GM12878 (cell line): Measurements from ENCODE around the gene ACYP1. TPM values are rescaled to one million over a fixed set of nuclear protein-coding genes. Genes with fewer than 3 reads are reported as not detected.
A peak's percentile ranks its signal among the peaks of the same experiment; 100 is the strongest.

ENCODE experiments used
- ATAC-seq: fragments of 200-7000 bp; cut with Tn5 transposase; 3 replicates; pipeline ENCODE4 v1.9.1; 2020; ENCODE audit warnings: mild to moderate bottlenecking, moderate library complexity
- BruUV-seq: library from RNA; stranded (reverse); fragments of 400-500 nt; replicated peaks from 2 replicates; lab custom pipeline; 2021; lab: Mats Ljungman, UMichigan
- CTCF ChIA-PET: fragments of 300-600 bp; sonication (Branson Sonifier 250); formaldehyde crosslinking; extraction: SDS; loops from one replicate; lab custom pipeline; 2021; ENCODE audit warnings: inconsistent platforms; lab: Yijun Ruan, JAX
- POLR2A ChIA-PET: fragments of 350-600 bp; formaldehyde crosslinking; extraction: SDS; loops from one replicate; lab custom pipeline; 2021; ENCODE audit warnings: inconsistent platforms; lab: Charles Lee
- RAD21 ChIA-PET: fragments of 300-600 bp; sonication (Branson Sonifier 250); formaldehyde crosslinking; loops from one replicate; lab custom pipeline; 2023; ENCODE audit warnings: antibody characterized with exemption; ENCODE audit not compliant: unreplicated experiment; lab: Charles Lee
- SMC1A ChIA-PET: fragments of 300-600 bp; sonication (Branson Sonifier 250); formaldehyde crosslinking; loops from one replicate; lab custom pipeline; 2023; ENCODE audit not compliant: unreplicated experiment, uncharacterized antibody; lab: Charles Lee
- DNase-seq: peaks from one replicate; pipeline ENCODE4 v3.0.0-alpha.2; 2011; ENCODE audit warnings: low read depth, low spot score
- FAIRE-seq: peaks from 3 replicates; lab custom pipeline; 2011; peaks lifted over from hg19 to GRCh38; lab: Jason Lieb, UNC
- H2AFZ ChIP-seq: 2 replicates; pipeline ENCODE4 v1.6.0; 2011; ENCODE audit warnings: low read depth, low read length, control low read depth; ENCODE audit not compliant: control insufficient read depth
- H3K27ac ChIP-seq: 2 replicates; pipeline ENCODE4 v1.5.1; 2011; ENCODE audit warnings: control low read depth; ENCODE audit not compliant: control insufficient read depth, insufficient read depth
- H3K27me3 ChIP-seq, 2 experiments: replicated peaks in 1 of 2; 2 replicates each; pipeline versions ENCODE4 v1.6.0 to v1.6.1; 2011; ENCODE audit warnings: low read length in 1 of 2; ENCODE audit not compliant: control insufficient read depth in 2 of 2, insufficient read depth in 2 of 2
- H3K36me3 ChIP-seq, 2 experiments: 2 replicates each; pipeline ENCODE4 v1.5.1; 2011; ENCODE audit warnings: low read length in 1 of 2; ENCODE audit not compliant: control insufficient read depth in 2 of 2, insufficient read depth in 2 of 2
- H3K4me1 ChIP-seq: 2 replicates; pipeline ENCODE4 v1.6.1; 2011; ENCODE audit warnings: mild to moderate bottlenecking, low read length, moderate library complexity, mixed read lengths; ENCODE audit not compliant: control insufficient read depth, insufficient read depth
- H3K4me2 ChIP-seq: 2 replicates; pipeline ENCODE4 v1.6.0; 2011; ENCODE audit warnings: control low read depth; ENCODE audit not compliant: control insufficient read depth, insufficient read depth
- H3K4me3 ChIP-seq: fragments of 200-600 bp; sonication (generic); 2 replicates; pipeline ENCODE4 v1.5.1; 2016
- H3K79me2 ChIP-seq: 2 replicates; pipeline ENCODE4 v1.6.0; 2011; ENCODE audit warnings: low read length; ENCODE audit not compliant: control insufficient read depth, insufficient read depth
- H3K9ac ChIP-seq: 2 replicates; pipeline ENCODE4 v1.8.0; 2011; ENCODE audit warnings: low read length, control low read depth, mixed read lengths; ENCODE audit not compliant: control insufficient read depth, insufficient read depth
- H3K9me3 ChIP-seq: replicated peaks from 3 replicates; pipeline ENCODE4 v1.5.1; 2011; ENCODE audit warnings: mild to moderate bottlenecking, low read length; ENCODE audit not compliant: control insufficient read depth, insufficient read depth
- H4K20me1 ChIP-seq: 2 replicates; pipeline ENCODE4 v1.6.0; 2011; ENCODE audit not compliant: control insufficient read depth, insufficient read depth
- EZH2 ChIP-seq: IDR thresholded peaks from 2 replicates; pipeline ENCODE4 v1.6.1; 2012; ENCODE audit warnings: low read depth, mild to moderate bottlenecking, control low read depth, inconsistent platforms, low read length, borderline replicate concordance; ENCODE audit not compliant: control insufficient read depth
- MLLT1 ChIP-seq: fragments of 450-650 bp; IDR thresholded peaks from 2 replicates; pipeline ENCODE4 v1.6.1; 2016; ENCODE audit warnings: mild to moderate bottlenecking
- PML ChIP-seq: IDR thresholded peaks from 2 replicates; pipeline ENCODE4 v1.6.1; 2012; ENCODE audit warnings: low read length, inconsistent platforms
- YBX1 ChIP-seq: fragments of 450-650 bp; IDR thresholded peaks from 2 replicates; pipeline ENCODE4 v1.6.1; 2016; ENCODE audit warnings: antibody characterized with exemption
- WGBS: methylation state at CpG from one replicate; pipeline ENCODE4 v1.1.6; 2016; ENCODE audit warnings: low lambda C conversion rate; ENCODE audit not compliant: insufficient replicate concordance, insufficient coverage; ENCODE audit errors: missing lambda C conversion rate; 5-methylcytosine and 5-hydroxymethylcytosine counted together
- in situ Hi-C: fragments of 300-500 bp; cut with MboI; formaldehyde crosslinking; loops from 9 replicates; pipeline ENCODE4 v1.14.3; 2018; ENCODE audit warnings: mixed read lengths
- intact Hi-C: fragments of 100-400 bp; cut with micrococcal nuclease; formaldehyde crosslinking; loops from one replicate; pipeline ENCODE4 v1.14.2; 2022; ENCODE audit not compliant: unreplicated experiment
- polyA plus RNA-seq, 11 experiments: library from polyadenylated mRNA; depleted of rRNA in 4 of 11; unstranded in 6 of 11; stranded (reverse) in 5 of 11; fragments of >200 nt; fragmentation: Nextera tagmentation in 4 of 11; fragmentation: Illumina TruSeq in 1 of 11; extraction: Ambion mirVana in 4 of 11; extraction: Trizol in 1 of 11; gene quantifications; 1 replicate in 1 of 11; 2 replicates in 10 of 11; pipeline versions ENCODE4 v1.2.1 to v1.2.3, GENCODE V29; 2011 to 2016; ENCODE audit warnings: inconsistent platforms in 2 of 11, missing spikeins in 2 of 11, low read depth in 1 of 11
- total RNA-seq, 4 experiments: library from RNA; depleted of rRNA in 3 of 4; stranded (reverse); fragments of >200 nt in 3 of 4; fragmentation: Illumina TruSeq in 1 of 4; extraction: Trizol in 1 of 4; gene quantifications; 2 replicates each; pipeline versions ENCODE4 v1.2.1 to v1.2.3, GENCODE V29; 2013 to 2021

ACYP1 gene
- total and polyA plus RNA-seq, 10 of the 15 experiments (the other 5 are each of a cell fraction or from before 2014, with no cell fraction given), result 18.2 to 52.6 (median 43.5) TPM

- TF ChIP-seq MLLT1 (peak; percentile 49; the same call in 1 of the 2 replicates), EZH2 (no peak), PML (no peak), YBX1 (0 out of 2 replicates have a peak, but pooled peaks have one; percentile 68)
- SMC1A ChIA-PET, result interaction anchor here (2.3 kb wide), 1 partner anchor 12 kb away, joined by 15 read pairs; the partner anchor contains the start of gene ACYP1
- FAIRE-seq (no peak), DNase-seq (no peak), ATAC-seq (no peak)
- H3K9me3 ChIP-seq, result no peaks in the 10 kb centered on the region; the same call in 2 of the 3 replicates
- intact Hi-C loops, result no loop called here
- H3K79me2 ChIP-seq, result peaks cover 15% of the 10 kb centered on the region
- RAD21 ChIA-PET, result interaction anchor here (0.7 to 3.3 kb wide), 3 partner anchors 12 to 38 kb away, joined by 3 to 13 read pairs (median 3); partner anchors contain the start of genes ACYP1 and ZC2HC1C
- H2AFZ ChIP-seq, result peak overlapping the region; percentile 89
- H3K4me2 ChIP-seq, result peak overlapping the region; percentile 73
- H3K9ac ChIP-seq, result peak overlapping the region; percentile 90; the same call in 1 of the 2 replicates
- H3K27ac ChIP-seq, result peak overlapping the region; percentile 77
- CTCF ChIA-PET, result interaction anchor here (1.0 to 1.1 kb wide), 2 partner anchors 27 to 37 kb away, joined by 3 to 4 read pairs; no protein-coding TSS in a partner anchor
- WGBS, result 20% methylated on average over 5 of the region's 5 CpGs
- H4K20me1 ChIP-seq, result no peaks in the 10 kb centered on the region
- POLR2A ChIA-PET, result interaction anchor here (0.6 to 1.6 kb wide), 5 partner anchors 12 to 211 kb away, joined by 3 to 17 read pairs (median 4); partner anchors contain the start of gene ACYP1
- no peaks in the 10 kb centered on the region for H3K27me3 ChIP-seq
- H3K4me1 ChIP-seq, result no peaks in the 10 kb centered on the region
- no TSS peak for BruUV-seq
- in situ Hi-C loops, result no loop called here
- no peaks in the 10 kb centered on the region for H3K36me3 ChIP-seq
- peak overlapping the region; percentile 65; the same call in 1 of the 2 replicates for H3K4me3 ChIP-seq
Observed at GRCh38 chr14:75051556-75051899, 12.3 kb downstream of the ACYP1 start.
